ENCODE results near the gene SOCS2.
"Not testable (repeated sequence)": the region's sequence is repeated elsewhere in the genome, so short reads cannot be mapped to it uniquely, and the experiment has no call there.

SOCS2 gene, protein sequence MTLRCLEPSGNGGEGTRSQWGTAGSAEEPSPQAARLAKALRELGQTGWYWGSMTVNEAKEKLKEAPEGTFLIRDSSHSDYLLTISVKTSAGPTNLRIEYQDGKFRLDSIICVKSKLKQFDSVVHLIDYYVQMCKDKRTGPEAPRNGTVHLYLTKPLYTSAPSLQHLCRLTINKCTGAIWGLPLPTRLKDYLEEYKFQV

GRCh38 chr12:93571925-93572711 lies at the start of gene SOCS2:
SOCS2 (plus strand) TSS chr12:93572675; CDS start chr12:93572898, 223 bp downstream.
- DNase-seq = peak; percentile 70

- no peak for DNase-seq
Measured at GRCh38 chr12:93524386-93525133, 47.9 kb upstream of the SOCS2 start.

- no peak for DNase-seq
Measured at GRCh38 chr12:93526786-93527428, 45.6 kb upstream of the SOCS2 start.

- DNase-seq = peak; percentile 75
Measured at GRCh38 chr12:93530358-93530757, 42.1 kb upstream of the SOCS2 start.

DNA sequence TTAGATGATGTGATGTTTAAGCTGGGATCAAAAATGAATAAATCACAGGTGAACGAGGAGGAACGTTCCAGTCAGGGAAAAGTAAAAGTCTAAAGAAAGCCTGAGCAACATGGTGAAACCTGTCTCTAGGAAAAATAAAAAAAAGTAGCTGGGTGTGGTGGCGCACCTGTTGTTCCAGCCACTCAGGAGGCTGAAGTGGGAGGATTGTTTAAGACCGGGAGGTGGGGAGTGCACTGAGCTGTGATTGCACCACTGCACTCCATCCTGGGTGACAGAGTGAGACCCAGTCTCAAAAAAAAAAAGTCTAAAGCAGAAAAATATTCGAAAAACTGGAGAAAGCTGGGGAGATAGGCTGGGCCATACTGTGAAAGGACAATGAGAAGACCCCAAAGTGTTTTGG lies 39.2 kb upstream of the SOCS2 start:
- no peak for DNase-seq

DNA sequence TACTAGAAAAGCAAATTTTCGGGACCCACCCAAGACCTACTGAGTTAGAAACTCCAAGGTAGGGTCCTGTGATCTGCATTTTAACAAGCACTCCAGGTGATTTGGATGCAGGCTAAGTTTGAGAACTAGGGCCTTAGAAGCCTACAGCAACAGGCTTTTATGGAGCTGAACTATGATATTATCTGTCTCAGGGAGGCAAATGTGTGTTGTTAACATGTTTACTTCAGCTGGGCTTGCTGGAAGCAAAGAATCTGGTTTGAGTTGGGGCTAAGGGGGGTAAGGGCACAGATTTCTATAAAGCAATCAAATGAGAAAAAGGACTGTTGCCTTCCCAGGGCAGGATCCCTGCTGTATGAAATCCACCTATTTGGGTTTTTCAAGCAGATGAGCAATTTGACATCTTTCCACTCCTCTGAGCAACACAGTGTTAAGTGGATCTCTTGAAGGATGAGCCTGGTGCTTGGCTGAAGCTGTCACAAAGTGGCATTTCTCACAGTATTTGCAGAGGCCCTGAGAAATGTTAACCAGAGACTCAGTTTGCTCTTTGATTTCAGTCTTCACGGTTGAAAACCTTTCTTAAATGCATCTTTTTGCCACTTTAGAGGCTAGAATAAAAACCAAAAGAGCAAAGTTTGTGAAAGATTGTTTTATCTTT lies 36.2 kb upstream of the SOCS2 start:
- no peak for DNase-seq

- no peak for DNase-seq
Measured at GRCh38 chr12:93536766-93537488, 35.5 kb upstream of the SOCS2 start.

DNA sequence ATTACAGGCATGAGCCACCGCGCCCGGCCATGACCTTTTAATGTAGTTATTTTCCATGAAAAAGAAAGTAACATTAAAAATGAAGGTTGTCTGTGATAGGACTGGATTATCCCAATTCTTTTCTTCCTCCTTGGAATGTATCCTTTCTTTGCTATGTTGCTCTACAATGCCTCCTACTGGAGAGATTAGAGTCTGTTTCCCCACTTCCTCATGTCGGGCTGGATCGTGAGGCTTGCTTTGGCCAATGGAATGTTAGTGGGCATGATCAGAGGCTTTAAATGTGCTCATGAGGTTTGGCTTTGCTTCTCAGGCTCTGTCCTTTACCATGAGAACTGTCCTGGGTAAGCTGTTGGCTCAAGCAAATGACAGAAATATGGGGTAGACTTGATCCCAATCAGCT lies 34.7 kb upstream of the SOCS2 start:
- no peak for DNase-seq

GRCh38 chr12:93539821-93540220 lies 32.7 kb upstream of the SOCS2 start:
- no peak for DNase-seq

DNA sequence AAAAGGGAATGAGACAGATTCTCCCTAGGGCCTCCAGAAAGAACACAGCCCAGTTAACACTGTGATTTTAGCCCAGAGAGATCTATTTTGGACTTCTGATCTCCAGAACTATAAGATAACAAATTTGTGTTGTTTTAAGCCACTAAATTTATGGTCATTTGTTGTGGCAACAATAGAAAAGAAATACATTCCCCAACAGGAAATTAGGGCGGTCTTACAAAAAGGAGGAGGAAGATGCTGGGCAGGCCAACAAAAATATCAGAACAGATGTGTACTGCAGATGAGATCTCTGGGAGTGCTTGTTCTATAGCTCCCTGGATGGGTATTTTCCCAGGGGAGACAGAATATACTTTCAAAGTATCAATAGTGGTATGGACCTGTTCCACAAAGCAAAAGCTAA lies 32.0 kb upstream of the SOCS2 start:
- no peak for DNase-seq

DNA sequence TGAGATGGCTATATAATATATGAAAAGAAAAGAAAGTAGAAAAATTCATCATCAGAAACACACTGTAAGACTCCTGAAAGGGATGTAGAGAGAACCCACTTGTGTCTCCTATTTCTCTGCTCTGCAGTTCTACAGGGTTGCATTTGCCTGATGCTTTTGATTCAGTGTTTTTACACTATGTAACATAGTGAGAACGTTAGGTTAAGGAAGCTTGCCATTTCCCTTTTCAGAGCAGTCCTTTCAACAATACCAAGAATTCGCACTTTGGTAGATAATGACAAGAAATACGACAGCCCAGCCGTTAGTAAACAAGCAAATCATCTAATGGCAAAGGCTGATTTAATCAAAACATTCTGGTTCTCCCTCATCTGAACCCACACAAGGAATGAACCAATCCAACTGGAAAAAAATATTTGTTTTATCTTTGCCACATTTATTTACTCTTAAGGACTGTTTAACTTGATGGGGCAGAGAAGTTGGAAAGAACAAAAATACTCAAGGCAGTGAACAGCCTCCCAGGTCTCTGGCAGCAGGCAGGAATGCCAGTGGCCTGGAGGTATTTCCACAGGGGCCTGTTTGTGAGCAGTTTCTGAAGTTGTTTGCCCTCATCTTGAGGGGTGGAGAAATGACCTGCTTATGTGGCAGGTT lies 30.8 kb upstream of the SOCS2 start:
- DNase-seq = peak; percentile 59

DNA sequence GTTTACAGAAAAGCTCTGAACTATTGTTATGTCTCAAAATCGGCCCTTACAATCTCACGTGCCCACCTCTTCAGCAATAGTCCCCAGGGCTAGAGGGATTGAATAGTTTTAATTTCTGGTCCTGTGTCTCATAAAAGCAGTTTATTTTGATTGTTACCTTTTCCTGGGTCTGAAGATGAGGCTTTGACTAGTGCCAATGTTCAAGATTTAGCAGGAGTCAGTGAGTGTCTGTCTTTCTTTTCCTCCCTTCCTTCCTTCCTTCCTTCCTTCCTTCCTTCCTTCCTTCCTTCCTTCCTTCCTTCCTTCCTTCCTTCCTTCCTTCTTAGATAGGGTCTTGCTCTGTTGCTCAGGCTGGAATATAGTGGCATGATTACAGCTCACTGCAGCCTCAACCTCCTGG lies 24.7 kb upstream of the SOCS2 start:
- no peak for DNase-seq

DNA sequence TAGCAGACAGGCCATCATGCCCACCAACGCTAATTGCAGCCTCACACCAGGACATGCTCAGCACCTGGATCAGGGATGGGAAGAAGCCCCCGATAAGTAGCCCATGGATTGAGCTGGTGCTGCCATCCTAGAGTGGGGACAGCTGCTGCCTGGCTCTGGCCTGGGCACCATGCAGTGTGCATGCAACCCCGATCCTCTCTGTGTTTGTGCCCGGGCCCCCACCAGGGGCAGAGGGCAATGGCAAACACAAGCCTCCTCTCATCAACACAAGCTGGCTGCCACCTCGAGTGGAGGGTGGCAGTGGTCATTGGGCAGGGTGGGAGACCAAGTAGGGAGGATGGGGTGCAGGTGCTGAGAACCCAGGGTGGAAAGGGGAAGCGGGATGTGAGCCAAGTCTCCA lies 23.3 kb upstream of the SOCS2 start:
- no peak for DNase-seq

GRCh38 chr12:93550748-93551611 lies 21.5 kb upstream of the SOCS2 start:
- no peak for DNase-seq

DNA sequence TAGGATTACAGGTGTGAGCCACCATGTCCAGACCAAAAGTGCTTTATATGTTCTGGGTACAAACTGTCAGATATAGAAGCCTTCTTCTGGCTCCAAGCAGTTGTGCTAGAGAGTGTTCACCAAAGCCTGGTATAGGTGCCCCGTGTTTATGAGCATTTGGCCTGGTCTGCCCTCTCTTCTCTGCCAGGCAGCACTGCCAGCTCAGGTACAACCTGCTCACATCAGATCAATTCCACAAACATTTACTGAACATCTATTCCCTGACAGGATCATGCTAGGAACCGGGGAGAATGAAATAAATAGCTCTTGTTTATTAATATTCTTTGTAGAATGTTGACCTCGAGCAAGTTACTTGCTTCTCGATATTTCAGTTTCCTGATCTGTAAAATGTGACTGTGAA lies 20.0 kb upstream of the SOCS2 start:
- DNase-seq = no peak

DNA sequence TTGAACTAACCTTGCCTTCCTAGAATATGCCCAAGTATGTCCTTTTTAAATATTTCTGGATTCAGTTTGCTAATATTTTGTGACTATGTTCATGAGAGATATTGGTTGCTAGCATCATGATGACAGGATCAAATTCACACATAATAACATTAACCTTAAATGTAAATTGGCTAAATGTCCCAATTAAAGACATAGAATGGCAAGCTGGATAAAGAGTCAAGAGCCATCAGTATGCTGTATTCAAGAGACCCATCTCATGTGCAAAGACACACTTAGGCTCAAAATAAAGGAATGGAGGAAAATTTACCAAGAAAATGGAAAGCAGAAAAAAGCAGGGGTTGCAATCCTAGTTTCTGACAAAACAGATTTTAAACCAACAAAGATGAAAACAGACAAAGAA lies 14.6 kb upstream of the SOCS2 start:
- DNase-seq = not testable (repeated sequence)

GRCh38 chr12:93558685-93559084 lies 13.8 kb upstream of the SOCS2 start:
- not testable (repeated sequence) for DNase-seq

GRCh38 chr12:93563807-93564538 lies 8.5 kb upstream of the SOCS2 start:
- peak; percentile 72 for DNase-seq

GRCh38 chr12:93565760-93566159 lies 6.7 kb upstream of the SOCS2 start:
- no peak for DNase-seq

- no peak for DNase-seq
Measured at GRCh38 chr12:93567174-93567573, 5.3 kb upstream of the SOCS2 start.
